ENCODE results near the gene TSPOAP1.

- TF ChIP-seq FOXJ3 (CRISPR knock-in tag; IDR thresholded peaks at IDR 0.05; ENCODE audit: borderline replicate concordance) (no peak), STAT6 (CRISPR knock-in tag; conservative IDR thresholded peaks at IDR 0.05; ENCODE audit: low read depth) (no peak), CREM (CRISPR knock-in tag; IDR thresholded peaks at IDR 0.05) (no peak), ATF1 (CRISPR knock-in tag; IDR thresholded peaks at IDR 0.05) (no peak), CTCF (IDR thresholded peaks at IDR 0.05) (no peak), MAX (CRISPR knock-in tag; IDR thresholded peaks at IDR 0.05) (no peak), TEAD4 (CRISPR knock-in tag; IDR thresholded peaks at IDR 0.05) (no peak), PREB (CRISPR knock-in tag; IDR thresholded peaks at IDR 0.05; ENCODE audit: borderline replicate concordance) (no peak), MXD4 (CRISPR knock-in tag; IDR thresholded peaks at IDR 0.05; ENCODE audit: borderline replicate concordance) (no peak), PRDM15 (CRISPR knock-in tag; IDR thresholded peaks at IDR 0.05) (no peak), ATF6 (CRISPR knock-in tag; IDR thresholded peaks at IDR 0.05) (no peak), SP1 (CRISPR knock-in tag; conservative IDR thresholded peaks at IDR 0.05) (no peak)
Measured at GRCh38 chr17:58330997-58331814, 2.6 kb upstream of the TSPOAP1 start.

Measured in WTC11 (cell line).